ENCODE measurements around the gene MAST3. TPM values are rescaled to one million over a fixed set of nuclear protein-coding genes. Genes with fewer than 3 reads are reported as not detected.

MAST3 gene
- polyA plus RNA-seq (2011; rRNA removed) (2.1 and 2.5 TPM in 2 replicates), polyA minus RNA-seq (2011; rRNA and poly(A)+ RNA removed) (4.1 and 6.8 TPM in 2 replicates)

- H3K4me3 ChIP-seq (ENCODE audit: low read depth, low read length), result peak within 1 kb of the TSS; percentile 64
- CTCF ChIA-PET, result interaction anchor here (0.9 kb wide), 1 partner anchor 14 kb away, joined by 3 read pairs; no protein-coding TSS in a partner anchor
- no peak for DNase-seq (ENCODE audit: low read depth, low spot score)
- peaks cover 21% of the 10 kb centered on the region for H3K27me3 ChIP-seq (ENCODE audit: control insufficient read depth, insufficient read depth, low read length)
- POLR2A ChIA-PET, result interaction anchor here (0.6 kb wide), 1 partner anchor 145 kb away, joined by 5 read pairs; no protein-coding TSS in a partner anchor
- no peak within 1 kb of the TSS for H3K27ac ChIP-seq (ENCODE audit: low read depth, low read length)
- no peaks in the 10 kb centered on the region; the same call in none of the 2 replicates for H3K9me3 ChIP-seq (ENCODE audit: control insufficient read depth, insufficient read depth, low read length)
- no peak for TF ChIP-seq CTCF (IDR thresholded peaks at IDR 0.05; ENCODE audit: low read depth, low read length)
Measured at GRCh38 chr19:18097217-18097992, at the start of gene MAST3. Gene MAST3 (plus strand): TSS chr19:18097778. CDS start chr19:18097793, 15 bp downstream.

GRCh38 chr19:18049385-18049784, 48.2 kb upstream of the MAST3 start:
- no peak overlapping the region for H3K27ac ChIP-seq (ENCODE audit: low read depth, low read length)
- peaks cover 8% of the 10 kb centered on the region for H3K27me3 ChIP-seq (ENCODE audit: control insufficient read depth, insufficient read depth, low read length)
- no peak for TF ChIP-seq CTCF (IDR thresholded peaks at IDR 0.05; ENCODE audit: low read depth, low read length)
- CTCF ChIA-PET, result no interaction called here
- no peaks in the 10 kb centered on the region; the same call in 1 of the 2 replicates for H3K9me3 ChIP-seq (ENCODE audit: control insufficient read depth, insufficient read depth, low read length)
- POLR2A ChIA-PET, result no interaction called here
- no peak for DNase-seq (ENCODE audit: low read depth, low spot score)
- H3K4me3 ChIP-seq (ENCODE audit: low read depth, low read length), result no peak overlapping the region

GRCh38 chr19:18051887-18052286, 45.7 kb upstream of the MAST3 start:
- POLR2A ChIA-PET, result no interaction called here
- CTCF ChIA-PET, result no interaction called here
- DNase-seq (ENCODE audit: low read depth, low spot score), result no peak
- H3K9me3 ChIP-seq (ENCODE audit: control insufficient read depth, insufficient read depth, low read length), result no peaks in the 10 kb centered on the region; the same call in 1 of the 2 replicates
- no peak overlapping the region for H3K27ac ChIP-seq (ENCODE audit: low read depth, low read length)
- H3K4me3 ChIP-seq (ENCODE audit: low read depth, low read length), result no peak overlapping the region
- no peak for TF ChIP-seq CTCF (IDR thresholded peaks at IDR 0.05; ENCODE audit: low read depth, low read length)
- H3K27me3 ChIP-seq (ENCODE audit: control insufficient read depth, insufficient read depth, low read length), result peaks cover 8% of the 10 kb centered on the region

GRCh38 chr19:18053576-18054219, 43.9 kb upstream of the MAST3 start:
- ChIA-PET CTCF (interaction anchor here (0.8 kb wide), 1 partner anchor 46 kb away, joined by 3 read pairs; no protein-coding TSS in a partner anchor), POLR2A (interaction anchor here (0.6 to 1.3 kb wide), 3 partner anchors 14 to 75 kb away, joined by 3 to 4 read pairs (median 3); partner anchors contain the start of gene ARRDC2)
- H3K27me3 ChIP-seq (ENCODE audit: control insufficient read depth, insufficient read depth, low read length), result peaks cover 8% of the 10 kb centered on the region
- no peak overlapping the region for H3K4me3 ChIP-seq (ENCODE audit: low read depth, low read length)
- no peak for TF ChIP-seq CTCF (IDR thresholded peaks at IDR 0.05; ENCODE audit: low read depth, low read length)
- no peaks in the 10 kb centered on the region; the same call in 1 of the 2 replicates for H3K9me3 ChIP-seq (ENCODE audit: control insufficient read depth, insufficient read depth, low read length)
- DNase-seq (ENCODE audit: low read depth, low spot score), result no peak
- H3K27ac ChIP-seq (ENCODE audit: low read depth, low read length), result no peak overlapping the region
